Urothelium cell line (cell line): ENCODE measurements around the gene AIMP2.
"Not testable (repeated sequence)": the region's sequence is repeated elsewhere in the genome, so short reads cannot be mapped to it uniquely, and the experiment has no call there.

Source experiments
- DNase-seq: peaks from one replicate; pipeline ENCODE4 v3.0.0; 2011; ENCODE audit warnings: low spot score, mixed read lengths
- FAIRE-seq: peaks from 2 replicates; lab custom pipeline; 2011; peaks lifted over from hg19 to GRCh38; lab: Jason Lieb, UNC

The AIMP2 gene

DNA sequence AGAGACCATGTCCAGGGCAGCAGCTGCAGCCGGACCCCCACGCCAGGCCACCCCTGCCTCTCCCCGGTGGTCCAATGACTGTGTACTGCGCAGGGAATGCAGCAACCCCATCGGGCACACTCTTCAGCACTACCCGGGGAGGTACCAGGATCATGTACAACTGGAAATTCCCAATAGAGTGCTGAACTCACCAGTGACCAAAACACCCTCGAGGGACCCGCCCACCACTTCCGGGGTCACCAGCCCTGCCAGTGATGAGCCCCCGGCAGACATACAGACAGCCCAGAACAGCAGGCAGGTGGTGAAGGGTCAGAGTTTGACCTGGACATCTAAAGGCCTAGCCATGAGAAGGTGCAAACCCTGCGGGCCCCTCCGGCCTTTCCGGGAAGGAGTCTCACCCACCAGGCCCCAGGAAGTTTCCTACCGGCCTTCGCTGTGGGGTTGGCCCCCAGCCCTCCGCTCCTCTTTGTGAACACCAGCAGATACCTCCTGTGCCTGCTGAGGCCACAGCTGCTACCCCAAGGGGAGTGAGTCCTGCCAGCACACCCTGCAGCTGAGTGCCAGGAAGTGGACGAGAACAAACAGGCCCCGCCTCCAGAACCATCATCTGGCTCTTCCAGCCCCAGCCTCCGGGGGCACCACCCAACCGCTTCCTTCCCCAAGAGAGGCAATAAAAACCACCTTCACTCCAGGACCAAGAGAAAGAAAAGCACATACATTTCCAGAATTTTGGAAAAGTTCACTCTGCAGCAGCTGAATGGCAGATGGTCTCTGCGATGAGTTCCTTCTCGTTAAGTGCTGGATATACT, 17.1 kb downstream of the AIMP2 start:
- FAIRE-seq (peak; percentile 66), DNase-seq (peak; percentile 78)

DNA sequence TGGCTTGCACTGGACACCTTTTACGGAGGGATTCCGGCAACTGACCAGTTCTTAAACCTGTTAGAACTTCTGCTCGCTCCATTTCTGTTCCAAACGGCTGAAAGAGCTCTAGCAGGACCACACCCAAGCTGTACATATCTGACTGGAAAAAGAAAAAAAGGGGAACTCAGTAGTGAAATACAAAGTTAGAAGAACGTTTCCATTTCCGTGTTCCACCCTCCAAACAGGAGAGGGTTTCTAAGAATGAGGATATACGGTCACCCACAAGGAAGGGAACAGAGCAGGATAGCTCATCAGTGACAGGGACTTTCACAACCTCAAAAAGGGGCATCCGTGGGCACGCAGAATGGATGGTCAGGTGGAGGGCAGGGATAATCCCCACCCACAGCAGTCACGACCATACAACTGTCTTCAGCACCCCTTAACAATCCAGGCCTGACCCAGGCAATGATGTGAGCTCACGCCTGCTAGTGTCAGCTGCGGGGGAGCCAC, 17.8 kb downstream of the AIMP2 start:
- FAIRE-seq (no peak), DNase-seq (no peak)

DNA sequence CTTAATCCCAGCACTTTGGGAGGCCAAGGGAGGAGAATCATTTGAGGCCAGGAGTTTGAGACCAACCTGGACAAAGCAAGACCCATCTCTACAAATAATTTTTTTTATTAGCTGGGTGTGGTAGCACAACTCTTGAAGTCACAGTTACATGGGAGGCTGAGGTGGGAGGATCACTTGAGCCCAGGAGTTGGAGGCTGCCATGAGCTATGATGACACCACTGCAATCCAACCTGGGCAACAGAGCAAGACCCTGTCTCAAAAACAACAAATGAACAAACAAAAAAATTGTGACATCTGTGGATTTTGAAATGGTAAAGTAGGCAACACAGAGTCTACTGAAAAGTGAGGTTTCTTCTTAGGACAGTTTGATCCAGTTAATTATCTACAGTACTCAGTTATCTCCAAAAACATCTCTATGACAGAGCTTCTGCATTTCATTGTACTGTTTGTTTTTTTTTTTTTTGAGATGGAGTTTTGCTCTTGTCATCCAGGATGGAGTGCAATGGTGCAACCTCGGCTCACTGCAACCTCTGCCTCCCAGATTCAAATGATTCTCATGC, 18.8 kb downstream of the AIMP2 start:
- DNase-seq, result no peak
- FAIRE-seq, result no peak

DNA sequence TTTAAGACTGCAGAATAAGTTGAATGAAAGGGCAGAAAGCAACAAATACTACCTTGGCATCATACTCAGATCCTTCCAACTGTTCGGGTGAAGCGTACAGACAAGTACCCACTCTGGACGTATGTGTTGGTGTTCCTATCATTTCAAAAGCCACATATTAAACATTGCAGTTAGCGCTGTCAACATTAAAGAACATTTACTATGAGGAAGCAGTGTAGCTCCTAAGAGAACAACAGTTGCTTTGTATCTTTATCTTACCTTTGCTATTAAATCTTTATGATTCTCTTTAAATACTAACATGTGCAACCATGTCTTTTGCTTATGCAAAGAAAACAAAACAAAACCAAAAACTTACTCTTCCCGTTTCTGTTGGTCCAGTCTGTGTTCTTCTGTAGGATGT, 19.5 kb downstream of the AIMP2 start:
- no peak for FAIRE-seq

DNA sequence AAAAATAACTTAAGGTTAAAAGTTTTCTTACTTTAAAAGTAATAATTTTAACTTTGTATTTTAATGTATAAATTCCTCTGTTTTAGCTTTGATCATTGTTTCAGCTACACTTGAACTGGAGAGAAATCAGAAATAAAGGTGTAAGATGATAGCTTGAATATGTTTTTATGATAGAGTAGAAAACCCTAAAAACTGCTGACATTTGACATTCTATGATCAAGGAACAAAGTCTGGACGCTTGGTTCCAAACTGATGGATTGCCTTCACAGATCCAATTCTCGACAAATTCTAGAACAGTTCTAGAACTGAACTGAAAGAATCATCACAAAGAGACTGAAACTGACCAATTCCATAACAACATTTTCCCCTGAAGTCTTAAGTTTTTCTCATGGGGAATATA, 21.9 kb downstream of the AIMP2 start, which contains the start of gene ANKRD61:
ANKRD61 (plus strand) TSS at position 389 of the 400 bp plus-strand sequence; CDS start at position 389, 0 bp downstream.
- DNase-seq (no peak), FAIRE-seq (no peak)

More for the DNA sequence above, 19.5 kb downstream of the AIMP2 start:
- no peak for DNase-seq

DNA sequence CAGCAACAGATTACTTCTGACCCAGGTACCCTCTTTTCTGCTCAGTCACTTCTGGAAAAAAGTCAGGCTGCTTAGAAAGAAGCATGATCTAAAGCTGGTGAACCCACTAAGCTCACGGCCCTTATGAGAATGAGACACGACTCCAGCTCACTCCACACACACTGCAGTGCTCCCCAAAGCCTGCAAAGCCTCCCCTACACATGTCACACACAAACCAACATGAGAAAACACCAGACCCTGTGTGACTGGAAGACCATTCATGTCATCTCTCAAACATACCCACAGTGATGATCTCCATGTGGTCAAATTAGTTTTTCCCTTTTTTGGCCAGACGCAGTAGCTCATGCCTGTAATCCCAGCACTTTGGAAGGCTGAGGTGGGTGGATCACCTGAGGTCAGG, 22.5 kb downstream of the AIMP2 start:
- FAIRE-seq (peak; percentile 67), DNase-seq (no peak)

DNA sequence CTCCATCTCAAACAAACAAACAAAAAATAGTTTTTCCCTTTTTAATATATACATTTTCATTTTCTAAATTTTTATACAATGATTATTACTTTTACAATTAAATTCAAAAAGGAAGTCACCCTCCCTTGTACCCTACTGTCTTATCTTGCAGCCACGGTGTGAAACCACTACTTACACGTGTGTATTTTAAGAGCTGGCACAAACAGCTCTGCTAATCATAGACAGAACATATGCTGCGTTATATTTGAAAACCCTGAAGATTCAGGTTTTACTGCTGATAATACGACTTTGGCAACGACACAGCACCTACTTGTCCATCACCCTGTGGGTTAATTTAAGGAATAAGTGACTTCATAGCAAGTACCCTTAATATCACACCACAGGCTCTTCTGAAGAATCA, 23.1 kb downstream of the AIMP2 start:
- no peak for DNase-seq
- no peak for FAIRE-seq

DNA sequence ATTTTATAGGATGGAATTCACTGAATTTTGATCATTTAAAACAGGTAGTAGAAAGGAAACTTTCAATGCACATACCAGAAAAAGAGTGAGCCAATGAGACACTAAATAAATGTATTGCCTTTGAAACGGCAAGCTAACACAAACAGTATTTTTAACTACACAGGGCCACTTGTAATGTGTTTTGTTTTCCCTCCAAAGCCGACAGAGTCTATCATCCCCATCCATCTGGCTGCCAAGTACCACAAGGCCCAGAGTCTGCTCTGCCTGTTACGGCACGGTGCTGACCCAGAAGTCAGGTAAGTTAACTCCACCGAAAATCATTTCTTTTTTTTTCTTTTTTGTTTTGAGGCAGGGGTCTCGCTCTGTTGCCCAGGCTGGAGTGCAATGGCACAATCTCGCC, 23.6 kb downstream of the AIMP2 start:
- no peak for FAIRE-seq
- DNase-seq, result no peak

DNA sequence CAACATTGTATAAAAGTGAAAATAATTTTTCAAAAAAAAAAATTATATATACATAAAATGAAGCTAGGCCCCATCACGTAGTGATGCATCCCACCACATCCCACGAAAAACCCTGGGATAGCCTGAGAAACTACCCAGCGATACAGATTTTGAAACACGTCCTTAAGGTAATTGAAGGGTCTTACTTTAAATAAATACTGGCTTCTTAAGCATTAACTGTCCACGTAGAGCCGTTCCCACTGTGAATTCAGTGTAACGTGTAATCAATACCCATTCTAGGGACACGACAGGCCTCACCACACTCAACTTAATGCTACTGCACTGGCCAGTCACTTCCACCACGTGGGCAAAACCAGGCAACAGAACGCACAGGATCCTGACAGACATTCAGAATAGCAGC, 26.1 kb downstream of the AIMP2 start:
- DNase-seq, result no peak
- FAIRE-seq, result peak; percentile 96

DNA sequence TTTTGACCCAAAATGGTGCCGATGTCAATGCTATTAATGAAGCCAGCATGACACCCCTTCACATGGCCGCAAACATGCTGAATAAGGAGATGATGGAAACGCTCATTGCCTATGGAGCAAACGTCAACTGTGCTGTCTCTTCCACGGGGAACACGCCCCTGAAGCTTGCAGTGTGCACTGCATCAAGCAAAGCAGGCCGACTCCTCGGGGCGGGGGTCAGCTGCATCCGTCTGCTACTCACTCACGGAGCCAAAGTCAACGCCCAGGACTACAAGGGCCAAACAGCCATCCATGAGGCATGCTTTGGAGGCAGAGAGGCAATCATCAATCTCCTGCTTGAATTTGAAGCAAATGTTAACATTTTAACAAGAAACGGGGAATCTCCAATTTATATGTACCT, 26.6 kb downstream of the AIMP2 start:
- DNase-seq, result no peak
- FAIRE-seq, result no peak

DNA sequence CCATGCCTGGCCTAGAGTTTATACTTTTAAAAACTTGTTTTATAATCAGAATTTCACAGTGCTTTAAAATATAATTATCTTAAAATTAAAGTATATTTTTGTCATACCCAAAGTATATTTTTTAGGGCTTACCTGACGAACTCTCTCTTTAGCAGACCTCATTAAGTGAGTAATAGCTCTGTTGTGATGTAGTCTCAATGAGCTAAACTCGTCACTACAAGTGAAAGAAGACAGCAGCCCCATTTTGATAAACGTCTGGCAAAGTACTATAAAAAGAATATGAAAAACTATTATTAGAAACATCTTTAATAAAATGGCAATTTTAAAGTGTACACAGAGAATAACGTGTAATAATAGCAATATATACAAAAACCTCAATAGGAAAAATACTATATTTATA, 40.7 kb downstream of the AIMP2 start:
- FAIRE-seq (no peak), DNase-seq (no peak)

DNA sequence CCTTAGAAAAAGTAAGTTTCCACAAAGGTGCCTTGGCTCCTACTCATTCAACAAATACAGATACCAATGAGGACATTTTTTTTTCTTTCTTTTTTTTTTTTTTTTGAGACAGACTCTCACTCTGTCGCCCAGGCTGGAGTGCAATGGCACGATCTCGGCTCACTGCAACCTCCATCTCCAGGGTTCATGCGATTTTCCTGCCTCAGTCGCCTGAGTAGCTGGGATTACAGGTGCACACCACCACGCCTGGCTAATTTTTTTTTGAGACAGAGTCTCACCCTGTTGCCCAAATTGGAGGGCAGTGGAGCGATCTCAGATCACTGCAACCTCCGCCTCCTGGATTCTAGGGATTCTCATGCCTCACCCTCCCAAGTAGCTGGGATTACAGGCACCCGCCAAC, 42.1 kb downstream of the AIMP2 start:
- FAIRE-seq, DNase-seq: not testable (repeated sequence)

DNA sequence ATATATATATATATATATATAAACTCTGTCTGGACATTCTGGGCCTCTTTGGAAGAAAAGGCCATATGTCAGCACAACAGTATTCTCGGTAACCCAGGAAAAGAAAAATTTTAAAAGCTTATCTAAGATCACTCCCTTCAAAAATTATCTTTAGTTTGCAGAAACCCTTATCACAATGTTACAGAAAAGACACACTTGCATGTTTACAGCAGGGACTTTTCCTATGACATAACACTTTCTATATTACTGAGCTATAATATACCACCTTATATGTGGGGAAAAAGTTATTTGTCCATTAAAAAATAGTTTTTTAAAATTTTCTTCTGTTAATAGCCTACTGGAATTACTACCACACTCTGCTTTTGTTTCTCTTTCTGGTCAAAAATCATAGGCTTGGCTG, 47.5 kb downstream of the AIMP2 start:
- DNase-seq (no peak), FAIRE-seq (no peak)

DNA sequence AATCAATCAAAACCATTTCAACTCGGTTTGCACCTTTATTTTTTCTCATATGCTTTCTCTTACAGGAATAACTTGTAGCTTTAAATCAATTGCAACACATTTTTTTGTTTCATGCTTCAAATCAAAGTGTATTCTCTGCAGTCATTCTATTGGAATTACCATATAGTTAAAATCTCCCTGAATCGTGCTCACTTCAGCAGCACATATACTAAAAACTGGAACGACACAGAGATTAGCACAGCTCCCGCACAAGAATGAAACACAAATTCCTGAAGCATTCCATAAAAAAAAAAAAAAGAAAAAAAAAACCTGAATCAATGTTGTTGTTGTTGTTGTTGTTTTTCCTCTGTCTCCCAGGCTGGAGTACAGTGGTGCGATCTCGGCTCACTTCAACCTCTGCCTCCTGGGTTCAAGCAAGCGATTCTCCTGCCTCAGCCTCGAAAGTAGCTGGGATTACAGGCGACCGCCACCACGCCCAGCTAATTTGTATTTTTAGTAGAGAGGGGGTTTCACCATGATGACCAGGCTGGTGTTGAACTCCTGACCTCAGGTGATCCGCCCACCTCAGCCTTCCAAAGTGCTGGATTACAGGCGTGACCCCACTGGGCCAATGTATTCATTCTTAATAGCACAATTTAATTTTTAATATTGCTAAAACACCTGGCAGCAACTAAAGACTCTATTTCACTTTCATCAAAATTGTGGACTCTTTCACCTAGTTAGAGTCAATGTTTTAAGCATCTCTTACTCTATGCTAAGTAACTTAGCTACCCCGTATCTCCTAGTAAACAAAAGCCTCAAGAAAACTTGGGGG, 48.5 kb downstream of the AIMP2 start:
- FAIRE-seq, result no peak

DNA sequence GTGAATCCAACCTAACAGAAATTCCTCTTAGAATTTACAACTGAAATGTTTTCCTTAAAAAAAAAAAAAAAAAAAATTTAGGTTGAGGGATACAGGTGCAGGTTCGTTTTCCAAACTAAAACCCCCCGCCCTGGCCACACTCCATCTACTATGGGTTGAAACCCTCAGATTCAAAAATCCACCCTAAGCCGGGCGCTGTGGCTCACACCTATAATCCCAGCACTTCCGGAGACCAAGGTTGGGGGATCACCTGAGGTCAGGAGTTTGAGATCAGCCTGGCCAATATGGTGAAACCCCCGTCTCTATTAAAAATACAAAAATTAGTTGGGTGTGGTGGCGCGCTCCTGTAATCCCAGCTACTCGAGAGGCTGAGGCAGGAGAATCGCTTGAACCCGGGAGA, 50.9 kb downstream of the AIMP2 start:
- not testable (repeated sequence) for DNase-seq, FAIRE-seq

More for the DNA sequence above, 48.5 kb downstream of the AIMP2 start:
- no peak for DNase-seq

DNA sequence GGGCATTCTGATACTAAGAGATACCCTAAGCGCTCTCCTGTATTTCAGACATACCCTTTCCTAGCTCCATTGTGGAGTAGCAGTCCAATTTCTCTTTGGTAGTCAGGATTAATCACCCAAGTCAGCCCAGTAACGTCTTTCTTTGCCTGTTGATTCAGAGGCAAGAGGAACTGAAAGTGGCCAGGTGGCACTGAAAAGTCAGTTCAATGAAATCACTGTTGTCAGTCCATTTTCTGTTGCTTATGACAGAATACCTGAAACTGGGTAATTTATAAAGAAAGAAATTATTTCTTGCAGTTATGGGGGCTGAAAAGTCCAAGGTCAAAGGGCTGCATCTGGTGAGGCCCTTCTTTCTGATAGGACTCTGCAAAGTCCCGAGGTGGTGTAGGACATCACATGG, 62.3 kb downstream of the AIMP2 start:
- DNase-seq (no peak), FAIRE-seq (no peak)
